Kidney (tissue), 14 donors: ENCODE measurements around the gene LIFR. TPM values are rescaled to one million over a fixed set of nuclear protein-coding genes. Genes with fewer than 3 reads are reported as not detected.

Source experiments
- DNase-seq, 5 donors: peaks; one replicate each; pipeline ENCODE4 v3.0.0-alpha.2; 2013 to 2020
- FAIRE-seq: peaks from 2 replicates; lab custom pipeline; 2012; peaks lifted over from hg19 to GRCh38; lab: Jason Lieb, UNC
- H3K27ac ChIP-seq, 2 donors: one replicate each; pipeline ENCODE4 v1.7.0; 2013; ENCODE audit warnings: low read depth in 2 of 2, low read length in 2 of 2, inconsistent platforms in 1 of 2
- H3K27me3 ChIP-seq: one replicate; pipeline ENCODE4 v1.7.1; 2013; ENCODE audit warnings: low read length, inconsistent platforms; ENCODE audit not compliant: control insufficient read depth, insufficient read depth
- H3K36me3 ChIP-seq, 3 donors: one replicate each; pipeline versions ENCODE4 v1.7.0 to v1.7.1; 2013; ENCODE audit warnings: low read length in 3 of 3, control low read depth in 1 of 3, inconsistent platforms in 1 of 3; ENCODE audit not compliant: insufficient read depth in 3 of 3, control insufficient read depth in 2 of 3
- H3K4me1 ChIP-seq, 3 donors: one replicate each; pipeline versions ENCODE4 v1.7.0 to v1.7.1; 2013; ENCODE audit warnings: low read length in 3 of 3, inconsistent platforms in 1 of 3, low read depth in 1 of 3; ENCODE audit not compliant: control insufficient read depth in 2 of 3, insufficient read depth in 2 of 3
- H3K4me3 ChIP-seq, 3 donors: one replicate each; pipeline versions ENCODE4 v1.7.0 to v1.8.1; 2013; ENCODE audit warnings: low read length in 3 of 3, control low read depth in 1 of 3, inconsistent platforms in 1 of 3
- H3K9ac ChIP-seq, 3 donors: one replicate each; pipeline versions ENCODE4 v1.7.0 to v1.7.1; 2013; ENCODE audit warnings: low read length in 3 of 3, control low read depth in 1 of 3, inconsistent platforms in 1 of 3
- H3K9me3 ChIP-seq, 3 donors: one replicate each; pipeline versions ENCODE4 v1.7.0 to v1.7.1; 2013; ENCODE audit warnings: low read length in 3 of 3, control low read depth in 1 of 3, inconsistent platforms in 1 of 3; ENCODE audit not compliant: control insufficient read depth in 2 of 3, insufficient read depth in 1 of 3
- intact Hi-C: fragments of 100-400 bp; cut with DNase I; formaldehyde crosslinking; loops from one replicate; pipeline ENCODE4 v1.11.1; 2022
- polyA plus RNA-seq: library from polyadenylated mRNA; stranded (reverse); fragments of 350-450 nt; fragmentation: Illumina TruSeq; extraction: RNeasy Lipid Tissue Mini Kit (QIAGEN cat#74804); gene quantifications from one replicate; pipeline ENCODE4 v1.2.3, GENCODE V29; 2014; ENCODE audit warnings: low read depth, low replicate concordance; ENCODE audit not compliant: insufficient read depth
- total RNA-seq: library from RNA; stranded (reverse); fragmentation: NEBNext Ultra II Directional; extraction: Animal tissue kit (Norgen Biotek cat#: 25700); gene quantifications from one replicate; pipeline ENCODE4 v1.2.1, GENCODE V29; 2021
- TF ChIP-seq, protein P1 (sequence below): IDR thresholded peaks from 3 replicates; pipeline ENCODE4 v1.5.1; 2012; ENCODE audit warnings: mild to moderate bottlenecking, moderate library complexity, borderline replicate concordance; ENCODE audit not compliant: insufficient read depth; ENCODE audit errors: extremely low read depth
- donor health status: control.
- donor health status: control.
- donor health status: control.
- donor health status: control.
- donor health status: control.
- donor health status: DM: yes; HTN: yes; CAD: no.
- donor health status: Normal renal cell carcinoma (clear cell type).

The LIFR gene
- total and polyA plus RNA-seq, 2 donors from 2014 or later: 8.5 to 90.1 TPM

GRCh38 chr5:38603691-38604090 lies 47.2 kb upstream of the LIFR start:
- intact Hi-C loops: no loop called here
- H3K9me3 ChIP-seq: no peaks in the 10 kb centered on the region
- H3K36me3 ChIP-seq: no peaks in the 10 kb centered on the region
- no peaks in the 10 kb centered on the region for H3K4me1 ChIP-seq
- DNase-seq (no peak), FAIRE-seq (no peak)
- no peak overlapping the region for H3K9ac ChIP-seq
- no peak overlapping the region for H3K4me3 ChIP-seq
- TF ChIP-seq, protein P1, sequence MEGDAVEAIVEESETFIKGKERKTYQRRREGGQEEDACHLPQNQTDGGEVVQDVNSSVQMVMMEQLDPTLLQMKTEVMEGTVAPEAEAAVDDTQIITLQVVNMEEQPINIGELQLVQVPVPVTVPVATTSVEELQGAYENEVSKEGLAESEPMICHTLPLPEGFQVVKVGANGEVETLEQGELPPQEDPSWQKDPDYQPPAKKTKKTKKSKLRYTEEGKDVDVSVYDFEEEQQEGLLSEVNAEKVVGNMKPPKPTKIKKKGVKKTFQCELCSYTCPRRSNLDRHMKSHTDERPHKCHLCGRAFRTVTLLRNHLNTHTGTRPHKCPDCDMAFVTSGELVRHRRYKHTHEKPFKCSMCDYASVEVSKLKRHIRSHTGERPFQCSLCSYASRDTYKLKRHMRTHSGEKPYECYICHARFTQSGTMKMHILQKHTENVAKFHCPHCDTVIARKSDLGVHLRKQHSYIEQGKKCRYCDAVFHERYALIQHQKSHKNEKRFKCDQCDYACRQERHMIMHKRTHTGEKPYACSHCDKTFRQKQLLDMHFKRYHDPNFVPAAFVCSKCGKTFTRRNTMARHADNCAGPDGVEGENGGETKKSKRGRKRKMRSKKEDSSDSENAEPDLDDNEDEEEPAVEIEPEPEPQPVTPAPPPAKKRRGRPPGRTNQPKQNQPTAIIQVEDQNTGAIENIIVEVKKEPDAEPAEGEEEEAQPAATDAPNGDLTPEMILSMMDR: no peak
- no peak overlapping the region for H3K27ac ChIP-seq
- no peaks in the 10 kb centered on the region for H3K27me3 ChIP-seq

GRCh38 chr5:38602641-38603040 lies 46.2 kb upstream of the LIFR start:
- Histone ChIP-seq H3K36me3 (no peaks in the 10 kb centered on the region), H3K4me1 (no peaks in the 10 kb centered on the region), H3K4me3 (no peak overlapping the region), H3K27ac (no peak overlapping the region), H3K27me3 (no peaks in the 10 kb centered on the region), H3K9ac (no peak overlapping the region), H3K9me3 (no peaks in the 10 kb centered on the region)
- TF ChIP-seq, protein P1: no peak
- DNase-seq (no peak), FAIRE-seq (no peak)
- intact Hi-C loops: no loop called here

- H3K27me3 ChIP-seq: no peaks in the 10 kb centered on the region
- H3K4me3 ChIP-seq: no peak overlapping the region
- DNase-seq: no peak
- FAIRE-seq: no peak
- intact Hi-C loops: no loop called here
- no peak overlapping the region for H3K27ac ChIP-seq
- H3K9me3 ChIP-seq: no peaks in the 10 kb centered on the region
- no peaks in the 10 kb centered on the region for H3K4me1 ChIP-seq
- TF ChIP-seq, protein P1: no peak
- H3K36me3 ChIP-seq: no peaks in the 10 kb centered on the region
- H3K9ac ChIP-seq: no peak overlapping the region
Observed at GRCh38 chr5:38601863-38602298, 45.4 kb upstream of the LIFR start.

GRCh38 chr5:38601133-38601862 lies 44.9 kb upstream of the LIFR start:
- Histone ChIP-seq H3K9ac (no peak overlapping the region), H3K27ac (no peak overlapping the region), H3K36me3 (no peaks in the 10 kb centered on the region), H3K9me3 (no peaks in the 10 kb centered on the region), H3K4me3 (no peak overlapping the region), H3K27me3 (no peaks in the 10 kb centered on the region), H3K4me1 (no peaks in the 10 kb centered on the region)
- intact Hi-C loops: no loop called here
- no peak for DNase-seq
- TF ChIP-seq, protein P1: no peak
- no peak for FAIRE-seq
